ENCODE data around the gene MTARC1.

Gene MTARC1

GRCh38 chr1:220808345-220809186, 21.9 kb downstream of the MTARC1 start:
- no peak for DNase-seq

- no peak for DNase-seq
These were observed 22.5 kb downstream of the MTARC1 start for GRCh38 chr1:220809187-220809550.

GRCh38 chr1:220809704-220810103, 23.0 kb downstream of the MTARC1 start:
- no peak for DNase-seq

- DNase-seq = peak; percentile 67 to 74
These were observed 23.5 kb downstream of the MTARC1 start for GRCh38 chr1:220810179-220810653.

GRCh38 chr1:220810963-220811362, 24.2 kb downstream of the MTARC1 start:
- no peak for DNase-seq

- no peak for DNase-seq
These were observed 25.0 kb downstream of the MTARC1 start for GRCh38 chr1:220811695-220812094.

GRCh38 chr1:220812308-220812707, 25.6 kb downstream of the MTARC1 start:
- DNase-seq = no peak

- DNase-seq = no peak
These were observed 26.3 kb downstream of the MTARC1 start for GRCh38 chr1:220813013-220813412.

GRCh38 chr1:220815409-220815808, 28.7 kb downstream of the MTARC1 start:
- DNase-seq = no peak

GRCh38 chr1:220817907-220818306, 31.2 kb downstream of the MTARC1 start:
- no peak for DNase-seq

GRCh38 chr1:220818421-220819173, 31.9 kb downstream of the MTARC1 start:
- DNase-seq = no peak

GRCh38 chr1:220819467-220820026, 32.8 kb downstream of the MTARC1 start:
- DNase-seq = no peak

- no peak for DNase-seq
These were observed 37.6 kb downstream of the MTARC1 start for GRCh38 chr1:220824031-220824989.

GRCh38 chr1:220825819-220826551, 39.3 kb downstream of the MTARC1 start:
- no peak for DNase-seq

GRCh38 chr1:220826729-220827128, 40.0 kb downstream of the MTARC1 start:
- DNase-seq = no peak

- DNase-seq = no peak
These were observed 40.9 kb downstream of the MTARC1 start for GRCh38 chr1:220827445-220828178.

GRCh38 chr1:220828179-220828490, 41.4 kb downstream of the MTARC1 start:
- DNase-seq = no peak

- no peak for DNase-seq
These were observed 42.4 kb downstream of the MTARC1 start for GRCh38 chr1:220828950-220829586.

GRCh38 chr1:220833436-220833835, 46.7 kb downstream of the MTARC1 start:
- DNase-seq = no peak

- no peak for DNase-seq
These were observed 47.6 kb downstream of the MTARC1 start for GRCh38 chr1:220834155-220834870.
